ENCODE results near the gene PITX3. TPM values are rescaled to one million over a fixed set of nuclear protein-coding genes. Genes with fewer than 3 reads are reported as not detected.

The PITX3 gene
- 25.3 TPM for polyA plus RNA-seq (ENCODE audit: insufficient read length)

GRCh38 chr10:102241444-102242117, at the start of gene PITX3:
TSS of gene PITX3 (minus strand) at chr10:102241512. CDS start at chr10:102232080, 9,432 bp downstream.
- DNase-seq = peak; percentile 98

GRCh38 chr10:102289840-102290239, 48.5 kb upstream of the PITX3 start:
- DNase-seq = no peak

- no peak for DNase-seq
These were observed 48.0 kb upstream of the PITX3 start for GRCh38 chr10:102289356-102289755.

- no peak for DNase-seq
These were observed 46.7 kb upstream of the PITX3 start for GRCh38 chr10:102287991-102288390.

GRCh38 chr10:102287538-102287937, 46.2 kb upstream of the PITX3 start:
- no peak for DNase-seq

GRCh38 chr10:102286216-102286615, 44.9 kb upstream of the PITX3 start:
- no peak for DNase-seq

- no peak for DNase-seq
These were observed 43.8 kb upstream of the PITX3 start for GRCh38 chr10:102285133-102285532.

- no peak for DNase-seq
These were observed 43.2 kb upstream of the PITX3 start for GRCh38 chr10:102284531-102284930.

- DNase-seq = no peak
These were observed 42.6 kb upstream of the PITX3 start for GRCh38 chr10:102283890-102284289.

- DNase-seq = no peak
These were observed 42.2 kb upstream of the PITX3 start for GRCh38 chr10:102283488-102283887.

- DNase-seq = no peak
These were observed 39.8 kb upstream of the PITX3 start for GRCh38 chr10:102281102-102281487.

- DNase-seq = peak; percentile 58
These were observed 39.2 kb upstream of the PITX3 start for GRCh38 chr10:102280397-102281101.

- DNase-seq = no peak
These were observed 37.8 kb upstream of the PITX3 start for GRCh38 chr10:102279104-102279503.

- DNase-seq = no peak
These were observed 34.0 kb upstream of the PITX3 start for GRCh38 chr10:102275343-102275742.

GRCh38 chr10:102274062-102274461, 32.8 kb upstream of the PITX3 start:
- no peak for DNase-seq

GRCh38 chr10:102269017-102269416, 27.7 kb upstream of the PITX3 start:
- DNase-seq = no peak

- DNase-seq = no peak
These were observed 27.1 kb upstream of the PITX3 start for GRCh38 chr10:102268375-102268888.

GRCh38 chr10:102267748-102268147, 26.4 kb upstream of the PITX3 start:
- DNase-seq = no peak

- no peak for DNase-seq
These were observed 25.4 kb upstream of the PITX3 start for GRCh38 chr10:102266670-102267069.

- no peak for DNase-seq
These were observed 23.1 kb upstream of the PITX3 start for GRCh38 chr10:102264371-102264770.

GRCh38 chr10:102262744-102263370, 21.5 kb upstream of the PITX3 start:
- DNase-seq = no peak

- no peak for DNase-seq
These were observed 20.5 kb upstream of the PITX3 start for GRCh38 chr10:102261842-102262241.

GRCh38 chr10:102261196-102261595, 19.9 kb upstream of the PITX3 start:
- no peak for DNase-seq

- DNase-seq = no peak
These were observed 14.1 kb upstream of the PITX3 start for GRCh38 chr10:102255404-102255803.
